HL-60 (cell line): ENCODE results near the gene DCXR.

ENCODE experiments used
- DNase-seq, 2 experiments: peaks; one replicate each; pipeline ENCODE4 v3.0.0-alpha.2; 2010 to 2020; ENCODE audit warnings: low read depth in 1 of 2, low spot score in 1 of 2
- H3K27ac ChIP-seq: fragments of 250-450 bp; sonication (Bioruptor Pico); replicated peaks from 2 replicates; pipeline ENCODE4 v1.5.1; 2020; ENCODE audit warnings: mild to moderate bottlenecking, moderate library complexity
- H3K27me3 ChIP-seq: fragments of 250-450 bp; sonication (Bioruptor Pico); 2 replicates; pipeline ENCODE4 v1.5.1; 2021; ENCODE audit warnings: mild to moderate bottlenecking, moderate library complexity; ENCODE audit not compliant: insufficient read depth, poor library complexity, severe bottlenecking
- H3K4me3 ChIP-seq: replicated peaks from 2 replicates; pipeline ENCODE4 v1.5.1; 2011; ENCODE audit warnings: mild to moderate bottlenecking, control low read depth, low read length; ENCODE audit not compliant: insufficient read depth
- GABPA ChIP-seq: IDR thresholded peaks from 2 replicates; pipeline ENCODE4 v1.6.1; 2012; ENCODE audit warnings: low read depth
- POLR2AphosphoS5 ChIP-seq: IDR thresholded peaks from 2 replicates; pipeline ENCODE4 v1.6.1; 2012; ENCODE audit warnings: low read depth
- SPI1 ChIP-seq: IDR thresholded peaks from 2 replicates; pipeline ENCODE4 v1.6.1; 2012; ENCODE audit warnings: low read depth, mild to moderate bottlenecking, borderline replicate concordance
- TF ChIP-seq, protein P1 (sequence below): IDR thresholded peaks from one replicate; pipeline ENCODE4 v1.5.1; 2011; ENCODE audit warnings: low read length, control low read depth, inconsistent platforms; ENCODE audit not compliant: insufficient read depth
- TF ChIP-seq, protein P2 (sequence below): IDR thresholded peaks from 2 replicates; pipeline ENCODE4 v1.6.1; 2012; ENCODE audit warnings: low read depth; ENCODE audit not compliant: insufficient replicate concordance

The DCXR gene

DNA sequence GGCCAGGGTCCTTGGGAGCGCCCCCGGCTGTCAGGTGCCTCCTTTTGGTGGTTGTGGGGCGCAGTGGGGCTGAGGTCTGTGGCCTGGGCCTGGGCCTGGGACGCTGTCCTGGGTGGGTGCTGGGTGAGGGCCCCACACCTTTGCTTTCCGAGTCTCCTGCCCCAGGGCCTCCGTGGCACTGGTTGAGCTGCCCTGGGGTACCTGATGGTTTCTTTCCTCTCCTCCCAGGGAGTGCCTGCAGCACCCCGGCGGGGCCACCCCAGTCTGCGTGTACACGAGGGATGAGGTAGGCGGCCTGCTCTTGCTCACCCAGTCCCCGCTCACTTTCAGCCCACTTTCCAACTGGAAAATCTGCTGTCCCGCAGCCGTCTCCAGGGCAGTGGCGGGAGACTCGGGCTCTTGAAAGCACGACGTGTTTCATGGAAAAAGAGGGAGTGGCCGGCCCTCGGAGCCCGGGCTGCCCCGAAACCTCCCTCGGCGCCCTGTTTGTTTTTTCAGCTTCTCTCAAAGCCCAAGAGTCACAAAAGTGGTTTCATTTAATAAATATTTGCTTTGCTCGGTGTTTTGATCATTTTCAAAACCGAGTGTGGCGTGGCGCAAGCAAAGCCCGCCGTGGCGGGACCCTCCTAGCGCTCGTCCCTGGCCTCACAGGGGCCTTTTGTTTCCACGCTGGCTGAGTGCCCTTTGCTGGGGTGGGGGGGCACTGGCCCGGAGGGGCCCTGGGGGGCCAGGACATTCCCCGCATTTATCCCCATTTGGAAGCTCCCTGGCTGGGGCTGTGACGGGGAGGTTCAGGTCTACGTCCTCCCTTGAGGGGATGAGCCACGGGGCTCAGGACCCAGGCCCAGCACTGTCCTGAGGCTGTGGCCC is 42.7 kb downstream of the DCXR start:
- TF ChIP-seq, protein P1, sequence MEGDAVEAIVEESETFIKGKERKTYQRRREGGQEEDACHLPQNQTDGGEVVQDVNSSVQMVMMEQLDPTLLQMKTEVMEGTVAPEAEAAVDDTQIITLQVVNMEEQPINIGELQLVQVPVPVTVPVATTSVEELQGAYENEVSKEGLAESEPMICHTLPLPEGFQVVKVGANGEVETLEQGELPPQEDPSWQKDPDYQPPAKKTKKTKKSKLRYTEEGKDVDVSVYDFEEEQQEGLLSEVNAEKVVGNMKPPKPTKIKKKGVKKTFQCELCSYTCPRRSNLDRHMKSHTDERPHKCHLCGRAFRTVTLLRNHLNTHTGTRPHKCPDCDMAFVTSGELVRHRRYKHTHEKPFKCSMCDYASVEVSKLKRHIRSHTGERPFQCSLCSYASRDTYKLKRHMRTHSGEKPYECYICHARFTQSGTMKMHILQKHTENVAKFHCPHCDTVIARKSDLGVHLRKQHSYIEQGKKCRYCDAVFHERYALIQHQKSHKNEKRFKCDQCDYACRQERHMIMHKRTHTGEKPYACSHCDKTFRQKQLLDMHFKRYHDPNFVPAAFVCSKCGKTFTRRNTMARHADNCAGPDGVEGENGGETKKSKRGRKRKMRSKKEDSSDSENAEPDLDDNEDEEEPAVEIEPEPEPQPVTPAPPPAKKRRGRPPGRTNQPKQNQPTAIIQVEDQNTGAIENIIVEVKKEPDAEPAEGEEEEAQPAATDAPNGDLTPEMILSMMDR: no peak
- TF ChIP-seq POLR2AphosphoS5 (no peak), SPI1 (no peak), GABPA (no peak)
- Histone ChIP-seq H3K4me3 (no peak overlapping the region), H3K27ac (no peak overlapping the region), H3K27me3 (no peaks in the 10 kb centered on the region)
- DNase-seq: no peak

DNA sequence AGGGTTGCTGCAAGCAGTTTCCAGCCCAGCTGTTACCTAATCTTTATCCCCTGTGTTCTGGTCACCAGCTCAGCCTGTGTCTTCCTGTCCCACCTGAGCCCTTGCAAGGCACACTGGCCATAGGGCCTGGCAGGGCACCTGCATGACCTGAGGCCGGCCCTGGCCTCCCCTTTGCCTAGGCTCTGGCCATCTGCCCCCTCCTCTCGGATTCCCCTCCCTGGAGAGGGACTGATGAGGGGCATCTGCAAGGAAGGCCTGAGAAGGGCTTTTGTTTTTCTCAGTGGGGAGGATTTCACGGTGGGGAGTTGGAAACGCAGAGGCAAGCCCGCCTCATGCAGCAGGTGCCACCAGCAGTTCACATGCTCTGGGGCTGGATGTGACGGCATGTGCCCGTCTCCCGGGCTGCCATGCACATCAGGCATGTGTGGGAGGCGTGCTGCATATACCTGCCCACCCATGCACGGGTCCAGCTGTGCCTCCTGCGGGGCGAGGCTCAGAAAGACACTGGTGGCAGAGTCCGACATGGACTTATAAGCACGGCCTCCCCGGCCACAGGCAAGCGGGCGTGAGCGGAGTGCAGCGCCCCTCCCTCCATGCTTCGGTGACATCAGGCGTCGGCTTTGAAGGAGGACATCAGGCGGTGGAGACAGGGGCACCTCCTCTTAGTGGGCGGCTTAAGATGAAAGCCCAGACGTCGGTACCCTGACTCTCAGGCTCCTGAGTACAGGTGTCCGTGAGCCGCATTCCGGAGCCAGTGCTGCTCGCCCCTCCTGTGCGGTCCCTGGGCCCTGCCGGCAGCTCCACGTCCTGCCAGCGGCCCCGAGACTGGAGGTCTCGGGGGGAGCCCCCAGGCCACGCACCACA is 43.5 kb downstream of the DCXR start:
- no peaks in the 10 kb centered on the region for H3K27me3 ChIP-seq
- TF ChIP-seq POLR2AphosphoS5: no peak
- no peak for TF ChIP-seq SPI1
- no peak for TF ChIP-seq GABPA
- TF ChIP-seq, protein P1: no peak
- TF ChIP-seq, protein P2, sequence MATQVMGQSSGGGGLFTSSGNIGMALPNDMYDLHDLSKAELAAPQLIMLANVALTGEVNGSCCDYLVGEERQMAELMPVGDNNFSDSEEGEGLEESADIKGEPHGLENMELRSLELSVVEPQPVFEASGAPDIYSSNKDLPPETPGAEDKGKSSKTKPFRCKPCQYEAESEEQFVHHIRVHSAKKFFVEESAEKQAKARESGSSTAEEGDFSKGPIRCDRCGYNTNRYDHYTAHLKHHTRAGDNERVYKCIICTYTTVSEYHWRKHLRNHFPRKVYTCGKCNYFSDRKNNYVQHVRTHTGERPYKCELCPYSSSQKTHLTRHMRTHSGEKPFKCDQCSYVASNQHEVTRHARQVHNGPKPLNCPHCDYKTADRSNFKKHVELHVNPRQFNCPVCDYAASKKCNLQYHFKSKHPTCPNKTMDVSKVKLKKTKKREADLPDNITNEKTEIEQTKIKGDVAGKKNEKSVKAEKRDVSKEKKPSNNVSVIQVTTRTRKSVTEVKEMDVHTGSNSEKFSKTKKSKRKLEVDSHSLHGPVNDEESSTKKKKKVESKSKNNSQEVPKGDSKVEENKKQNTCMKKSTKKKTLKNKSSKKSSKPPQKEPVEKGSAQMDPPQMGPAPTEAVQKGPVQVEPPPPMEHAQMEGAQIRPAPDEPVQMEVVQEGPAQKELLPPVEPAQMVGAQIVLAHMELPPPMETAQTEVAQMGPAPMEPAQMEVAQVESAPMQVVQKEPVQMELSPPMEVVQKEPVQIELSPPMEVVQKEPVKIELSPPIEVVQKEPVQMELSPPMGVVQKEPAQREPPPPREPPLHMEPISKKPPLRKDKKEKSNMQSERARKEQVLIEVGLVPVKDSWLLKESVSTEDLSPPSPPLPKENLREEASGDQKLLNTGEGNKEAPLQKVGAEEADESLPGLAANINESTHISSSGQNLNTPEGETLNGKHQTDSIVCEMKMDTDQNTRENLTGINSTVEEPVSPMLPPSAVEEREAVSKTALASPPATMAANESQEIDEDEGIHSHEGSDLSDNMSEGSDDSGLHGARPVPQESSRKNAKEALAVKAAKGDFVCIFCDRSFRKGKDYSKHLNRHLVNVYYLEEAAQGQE: no peak
- H3K27ac ChIP-seq: no peak overlapping the region
- DNase-seq: no peak
- H3K4me3 ChIP-seq: no peak overlapping the region

DNA sequence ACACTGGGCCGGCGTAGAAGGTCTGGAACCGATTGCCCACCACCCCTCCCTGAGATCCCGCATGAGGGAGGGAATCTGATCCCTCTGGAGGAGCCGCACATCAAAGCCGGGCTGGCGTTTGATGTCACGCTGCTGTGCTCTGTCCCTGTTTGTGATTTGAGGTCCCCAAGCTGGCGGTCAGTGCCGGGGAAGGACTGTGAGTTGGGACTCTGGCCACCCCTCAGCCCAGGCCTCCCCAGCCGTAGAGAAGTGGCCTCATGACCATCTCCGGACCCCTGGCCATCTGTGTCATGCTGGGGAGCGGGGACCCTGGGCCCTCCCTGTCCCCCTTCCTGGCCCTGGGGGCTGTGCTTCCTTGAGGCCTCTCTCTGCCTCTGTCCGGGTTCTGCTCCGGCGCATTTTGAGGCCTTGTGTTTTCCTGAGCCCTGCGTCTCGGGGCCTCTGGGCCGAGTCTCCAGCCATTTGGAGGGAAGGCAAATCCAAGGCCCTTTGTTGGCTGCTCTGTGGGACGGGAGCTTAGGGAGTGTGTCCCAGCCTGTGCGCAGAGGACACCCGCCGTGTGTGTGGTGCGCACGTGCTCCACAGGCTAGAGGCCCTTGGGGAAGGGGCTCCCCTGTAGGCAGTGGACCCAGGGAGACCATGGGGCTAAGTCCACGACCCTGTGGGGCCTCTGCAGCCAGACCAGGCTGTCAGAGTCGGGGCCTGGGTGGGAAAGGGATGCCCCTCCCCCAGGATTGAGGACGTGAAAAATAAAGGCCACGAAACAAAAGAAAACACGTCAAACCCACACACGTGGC is 45.0 kb downstream of the DCXR start:
- TF ChIP-seq SPI1: no peak
- TF ChIP-seq POLR2AphosphoS5: no peak
- TF ChIP-seq, protein P1: no peak
- TF ChIP-seq, protein P2: no peak
- TF ChIP-seq GABPA: no peak
- H3K27ac ChIP-seq: no peak overlapping the region
- no peaks in the 10 kb centered on the region for H3K27me3 ChIP-seq
- DNase-seq: no peak
- H3K4me3 ChIP-seq: no peak overlapping the region
